Progenitor cell of endocrine pancreas (in vitro differentiated cells): ENCODE data around the gene PXK. TPM values are rescaled to one million over a fixed set of nuclear protein-coding genes. Genes with fewer than 3 reads are reported as not detected.

ENCODE experiments used
- DNase-seq: peaks from one replicate; pipeline ENCODE4 v3.0.0; 2021; ENCODE audit warnings: low spot score; ENCODE audit not compliant: unreplicated experiment
- H3K27ac Mint-ChIP-seq: 2 replicates; pipeline ENCODE4 v1.8.0; 2021; ENCODE audit warnings: mild to moderate bottlenecking, moderate library complexity, mixed read lengths
- H3K27me3 Mint-ChIP-seq: 2 replicates; pipeline ENCODE4 v1.8.0; 2021; ENCODE audit warnings: mixed read lengths
- H3K36me3 Mint-ChIP-seq: 2 replicates; pipeline ENCODE4 v1.8.0; 2022; ENCODE audit warnings: mixed read lengths; ENCODE audit not compliant: insufficient read depth
- H3K4me1 Mint-ChIP-seq: 2 replicates; pipeline ENCODE4 v1.8.0; 2021; ENCODE audit warnings: low read depth, mixed read lengths
- H3K4me3 Mint-ChIP-seq: 2 replicates; pipeline ENCODE4 v1.8.0; 2021; ENCODE audit warnings: low read depth, mild to moderate bottlenecking, moderate library complexity, mixed read lengths
- H3K9me3 Mint-ChIP-seq: 2 replicates; pipeline ENCODE4 v1.8.0; 2021; ENCODE audit warnings: low read depth, mixed read lengths
- total RNA-seq: library from RNA; stranded (reverse); gene quantifications from 2 replicates; pipeline ENCODE4 v1.2.1, GENCODE V29; 2021
- TF ChIP-seq, protein P1 (sequence below): fragments of 200-600 bp; sonication (generic); IDR thresholded peaks from one replicate; pipeline ENCODE4 v1.5.0; 2021; ENCODE audit warnings: antibody characterized with exemption, mild to moderate bottlenecking; ENCODE audit not compliant: unreplicated experiment

Gene PXK
- total RNA-seq, 1 donor from 2014 or later = 12.5 TPM

- Mint-ChIP-seq H3K9me3 (no peaks in the 10 kb centered on the region), H3K27me3 (no peaks in the 10 kb centered on the region), H3K4me1 (peaks cover 15% of the 10 kb centered on the region), H3K27ac (peak overlapping the region; percentile 50), H3K4me3 (peak overlapping the region; percentile 16), H3K36me3 (peaks cover 18% of the 10 kb centered on the region)
- no peak for DNase-seq
- TF ChIP-seq, protein P1, sequence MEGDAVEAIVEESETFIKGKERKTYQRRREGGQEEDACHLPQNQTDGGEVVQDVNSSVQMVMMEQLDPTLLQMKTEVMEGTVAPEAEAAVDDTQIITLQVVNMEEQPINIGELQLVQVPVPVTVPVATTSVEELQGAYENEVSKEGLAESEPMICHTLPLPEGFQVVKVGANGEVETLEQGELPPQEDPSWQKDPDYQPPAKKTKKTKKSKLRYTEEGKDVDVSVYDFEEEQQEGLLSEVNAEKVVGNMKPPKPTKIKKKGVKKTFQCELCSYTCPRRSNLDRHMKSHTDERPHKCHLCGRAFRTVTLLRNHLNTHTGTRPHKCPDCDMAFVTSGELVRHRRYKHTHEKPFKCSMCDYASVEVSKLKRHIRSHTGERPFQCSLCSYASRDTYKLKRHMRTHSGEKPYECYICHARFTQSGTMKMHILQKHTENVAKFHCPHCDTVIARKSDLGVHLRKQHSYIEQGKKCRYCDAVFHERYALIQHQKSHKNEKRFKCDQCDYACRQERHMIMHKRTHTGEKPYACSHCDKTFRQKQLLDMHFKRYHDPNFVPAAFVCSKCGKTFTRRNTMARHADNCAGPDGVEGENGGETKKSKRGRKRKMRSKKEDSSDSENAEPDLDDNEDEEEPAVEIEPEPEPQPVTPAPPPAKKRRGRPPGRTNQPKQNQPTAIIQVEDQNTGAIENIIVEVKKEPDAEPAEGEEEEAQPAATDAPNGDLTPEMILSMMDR = no peak
Measured at GRCh38 chr3:58308728-58309127, 24.0 kb upstream of the PXK start.

GRCh38 chr3:58317811-58318210, 14.9 kb upstream of the PXK start:
- no peak for DNase-seq
- TF ChIP-seq, protein P1 = no peak
- Mint-ChIP-seq H3K27ac (no peak overlapping the region), H3K36me3 (peaks cover 17% of the 10 kb centered on the region), H3K27me3 (no peaks in the 10 kb centered on the region), H3K4me3 (no peak overlapping the region), H3K4me1 (peaks cover 2% of the 10 kb centered on the region), H3K9me3 (no peaks in the 10 kb centered on the region)

DNA sequence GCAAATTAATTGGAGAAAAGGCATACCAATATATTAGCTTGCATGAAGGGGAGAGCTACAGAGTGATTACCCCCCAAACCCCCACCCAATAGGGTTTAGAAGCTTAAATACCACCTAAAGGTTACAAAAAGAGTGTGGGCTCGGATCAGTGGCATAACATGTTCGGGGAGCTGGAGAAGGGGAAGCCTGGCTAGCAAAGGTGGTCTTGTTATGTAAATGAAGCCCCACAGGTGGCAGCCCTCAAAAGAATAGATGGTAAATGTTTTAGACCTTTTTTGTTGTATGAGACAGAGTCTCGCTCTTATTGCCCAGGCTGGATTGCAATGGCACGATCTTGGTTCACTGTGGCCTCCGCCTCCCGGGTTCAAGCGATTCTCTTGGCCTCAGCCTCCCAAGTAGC, 10.9 kb upstream of the PXK start:
- Mint-ChIP-seq H3K4me1 (peaks cover 29% of the 10 kb centered on the region), H3K4me3 (no peak overlapping the region), H3K27me3 (no peaks in the 10 kb centered on the region), H3K27ac (no peak overlapping the region), H3K36me3 (peaks cover 7% of the 10 kb centered on the region), H3K9me3 (no peaks in the 10 kb centered on the region)
- TF ChIP-seq, protein P1 = no peak
- no peak for DNase-seq

DNA sequence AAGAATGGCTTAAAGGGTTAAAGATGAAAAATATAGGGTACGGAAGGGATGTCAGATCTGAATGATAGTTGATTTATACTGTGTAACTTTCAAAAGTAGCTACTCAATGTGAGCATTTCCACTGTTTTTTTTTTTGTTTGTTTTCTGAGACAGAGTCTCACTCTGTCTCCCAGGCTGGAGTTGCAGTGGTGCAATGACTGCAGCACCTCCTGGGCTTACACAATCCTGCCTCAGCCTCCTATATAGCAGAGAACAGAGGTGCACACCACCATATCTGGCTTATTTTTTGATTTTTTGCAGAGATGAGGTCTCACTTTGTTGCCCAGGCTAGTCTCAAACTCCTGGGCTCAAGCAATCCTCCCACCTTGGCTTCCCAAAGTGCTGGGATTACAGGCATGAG, 9.9 kb upstream of the PXK start:
- Mint-ChIP-seq H3K4me3 (no peak overlapping the region), H3K4me1 (peaks cover 29% of the 10 kb centered on the region), H3K27ac (no peak overlapping the region), H3K27me3 (no peaks in the 10 kb centered on the region), H3K9me3 (no peaks in the 10 kb centered on the region), H3K36me3 (peaks cover 6% of the 10 kb centered on the region)
- TF ChIP-seq, protein P1 = no peak
- no peak for DNase-seq

- DNase-seq = no peak
- no peaks in the 10 kb centered on the region for H3K9me3 Mint-ChIP-seq
- peaks cover 29% of the 10 kb centered on the region for H3K4me1 Mint-ChIP-seq
- peaks cover 6% of the 10 kb centered on the region for H3K36me3 Mint-ChIP-seq
- H3K27ac Mint-ChIP-seq = peak overlapping the region; percentile 47
- TF ChIP-seq, protein P1 = no peak
- no peaks in the 10 kb centered on the region for H3K27me3 Mint-ChIP-seq
- H3K4me3 Mint-ChIP-seq = no peak overlapping the region
Measured at GRCh38 chr3:58323529-58324390, 8.9 kb upstream of the PXK start.
